K562 (cell line): Measurements from ENCODE around the gene FKBP2. TPM values are rescaled to one million over a fixed set of nuclear protein-coding genes. Genes with fewer than 3 reads are reported as not detected.
A peak's percentile ranks its signal among the peaks of the same experiment; 100 is the strongest.

Experiments used
- CCNT2 ChIP-seq: IDR thresholded peaks from 2 replicates; pipeline ENCODE4 v1.6.1; 2011; ENCODE audit warnings: borderline replicate concordance, low read depth, mild to moderate bottlenecking, moderate library complexity, mixed read lengths, low read length; ENCODE audit not compliant: insufficient read length; ENCODE audit errors: extremely low read depth
- CEBPG ChIP-seq, 3 experiments: fragments of 200-800 bp in 1 of 3; sonication (Bioruptor generic) in 1 of 3; sonication (generic) in 1 of 3; formaldehyde crosslinking in 1 of 3; IDR thresholded peaks in 2 of 3; conservative IDR thresholded peaks in 1 of 3; 2 replicates each; pipeline versions ENCODE4 v1.6.1 to v1.8.0; 2016 to 2022; ENCODE audit warnings: missing compliant biosample characterization in 2 of 3, missing genetic modification characterization in 2 of 3, mild to moderate bottlenecking in 1 of 3, missing genetic modification reagents in 1 of 3
- CREB3L1 ChIP-seq: fragments of 450-650 bp; IDR thresholded peaks from 2 replicates; pipeline ENCODE4 v1.6.1; 2014; ENCODE audit warnings: low read depth, mild to moderate bottlenecking, moderate library complexity, borderline replicate concordance
- E2F3 ChIP-seq: fragments of 250-450 bp; sonication (Bioruptor Pico); IDR thresholded peaks from 2 replicates; pipeline ENCODE4 v1.4.0; 2020; ENCODE audit warnings: mild to moderate bottlenecking
- KDM4B ChIP-seq, 2 experiments: fragments of 450-650 bp in 1 of 2; sonication (generic) in 1 of 2; IDR thresholded peaks; 2 replicates each; pipeline ENCODE4 v1.6.1; 2016 to 2017; ENCODE audit warnings: borderline replicate concordance in 2 of 2, antibody characterized with exemption in 1 of 2, low read depth in 1 of 2, mild to moderate bottlenecking in 1 of 2
- RERE ChIP-seq: sonication (generic); formaldehyde crosslinking; IDR thresholded peaks from 2 replicates; pipeline ENCODE4 v1.8.0; 2023; ENCODE audit warnings: missing genetic modification reagents, mild to moderate bottlenecking, borderline replicate concordance
- TCF3 ChIP-seq: sonication (generic); formaldehyde crosslinking; IDR thresholded peaks from 2 replicates; pipeline ENCODE4 v1.4.0; 2020; ENCODE audit warnings: mild to moderate bottlenecking, missing genetic modification reagents
- ZNF143 ChIP-seq: sonication (generic); formaldehyde crosslinking; IDR thresholded peaks from 2 replicates; pipeline ENCODE4 v1.9.0; 2022; ENCODE audit warnings: mild to moderate bottlenecking, missing genetic modification reagents
- ZNF41 ChIP-seq: fragments of 250-450 bp; sonication (Bioruptor Pico); conservative IDR thresholded peaks from 2 replicates; pipeline ENCODE4 v1.4.0; 2020; ENCODE audit warnings: mild to moderate bottlenecking
- polyA plus RNA-seq, 8 experiments: library from polyadenylated mRNA; depleted of rRNA in 4 of 8; stranded (reverse) in 5 of 8; unstranded in 3 of 8; fragments of >200 nt; fragmentation: Nextera tagmentation in 2 of 8; fragmentation: Illumina TruSeq in 1 of 8; extraction: Ambion mirVana in 2 of 8; extraction: Trizol in 1 of 8; gene quantifications; 2 replicates each; pipeline versions ENCODE4 v1.2.1 to v1.2.3, GENCODE V29; 2011 to 2014; ENCODE audit warnings: inconsistent platforms in 1 of 8, missing spikeins in 1 of 8
- total RNA-seq, 7 experiments: library from RNA; depleted of rRNA in 6 of 7; stranded (reverse); fragments of >200 nt in 6 of 7; fragmentation: Illumina TruSeq in 2 of 7; extraction: Trizol in 2 of 7; gene quantifications; 2 replicates each; pipeline versions ENCODE4 v1.2.1 to v1.2.3, GENCODE V29; 2011 to 2021; ENCODE audit warnings: low replicate concordance in 1 of 7
- TF ChIP-seq, protein P1 (sequence below): IDR thresholded peaks from 2 replicates; pipeline ENCODE4 v1.6.1; 2011; ENCODE audit not compliant: insufficient read length; ENCODE audit errors: extremely low read depth
- TF ChIP-seq, protein P2 (sequence below): fragments of 450-650 bp; conservative IDR thresholded peaks from 2 replicates; pipeline ENCODE4 v1.6.1; 2016; ENCODE audit warnings: missing genetic modification characterization, low read depth, mild to moderate bottlenecking, missing compliant biosample characterization, moderate library complexity
- TF ChIP-seq, protein P3 (sequence below), 2 experiments: IDR thresholded peaks; 2 replicates each; pipeline ENCODE4 v1.6.1; 2012; ENCODE audit warnings: improper control_type of control experiment in 2 of 2, low read depth in 2 of 2, low read length in 2 of 2, borderline replicate concordance in 1 of 2

Gene FKBP2
- total and polyA plus RNA-seq, 9 of the 15 experiments (the other 6 are each of a cell fraction or from before 2014, with no cell fraction given) = 3.5 to 151 (median 58.1) TPM

GRCh38 chr11:64240435-64241240 is at the start of gene FKBP2 (continued):
- TF ChIP-seq RERE (CRISPR knock-in tag) = no peak
- TF ChIP-seq, protein P1, sequence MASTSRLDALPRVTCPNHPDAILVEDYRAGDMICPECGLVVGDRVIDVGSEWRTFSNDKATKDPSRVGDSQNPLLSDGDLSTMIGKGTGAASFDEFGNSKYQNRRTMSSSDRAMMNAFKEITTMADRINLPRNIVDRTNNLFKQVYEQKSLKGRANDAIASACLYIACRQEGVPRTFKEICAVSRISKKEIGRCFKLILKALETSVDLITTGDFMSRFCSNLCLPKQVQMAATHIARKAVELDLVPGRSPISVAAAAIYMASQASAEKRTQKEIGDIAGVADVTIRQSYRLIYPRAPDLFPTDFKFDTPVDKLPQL = no peak
- no peak for TF ChIP-seq E2F3 (CRISPR knock-in tag)
- TF ChIP-seq CEBPG (CRISPR knock-in tag; IDR thresholded peaks at IDR 0.05) = no peak
- no peak for TF ChIP-seq CEBPG (tag; conservative IDR thresholded peaks at IDR 0.05 in 1 of 2, IDR thresholded peaks at IDR 0.05 in 1 of 2)
- TF ChIP-seq CCNT2 = peak; percentile 78
- TF ChIP-seq, protein P2, sequence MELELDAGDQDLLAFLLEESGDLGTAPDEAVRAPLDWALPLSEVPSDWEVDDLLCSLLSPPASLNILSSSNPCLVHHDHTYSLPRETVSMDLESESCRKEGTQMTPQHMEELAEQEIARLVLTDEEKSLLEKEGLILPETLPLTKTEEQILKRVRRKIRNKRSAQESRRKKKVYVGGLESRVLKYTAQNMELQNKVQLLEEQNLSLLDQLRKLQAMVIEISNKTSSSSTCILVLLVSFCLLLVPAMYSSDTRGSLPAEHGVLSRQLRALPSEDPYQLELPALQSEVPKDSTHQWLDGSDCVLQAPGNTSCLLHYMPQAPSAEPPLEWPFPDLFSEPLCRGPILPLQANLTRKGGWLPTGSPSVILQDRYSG = no peak
- no peak; the same call in 1 of the 2 replicates for TF ChIP-seq TCF3 (CRISPR knock-in tag)
- TF ChIP-seq KDM4B (IDR thresholded peaks at IDR 0.05; ENCODE audit: borderline replicate concordance in 2 of 2, low read depth in 1 of 2) = peak in 1 of 2 experiments; percentile 77; a peak in 1 of 4 replicates
- TF ChIP-seq, protein P3, sequence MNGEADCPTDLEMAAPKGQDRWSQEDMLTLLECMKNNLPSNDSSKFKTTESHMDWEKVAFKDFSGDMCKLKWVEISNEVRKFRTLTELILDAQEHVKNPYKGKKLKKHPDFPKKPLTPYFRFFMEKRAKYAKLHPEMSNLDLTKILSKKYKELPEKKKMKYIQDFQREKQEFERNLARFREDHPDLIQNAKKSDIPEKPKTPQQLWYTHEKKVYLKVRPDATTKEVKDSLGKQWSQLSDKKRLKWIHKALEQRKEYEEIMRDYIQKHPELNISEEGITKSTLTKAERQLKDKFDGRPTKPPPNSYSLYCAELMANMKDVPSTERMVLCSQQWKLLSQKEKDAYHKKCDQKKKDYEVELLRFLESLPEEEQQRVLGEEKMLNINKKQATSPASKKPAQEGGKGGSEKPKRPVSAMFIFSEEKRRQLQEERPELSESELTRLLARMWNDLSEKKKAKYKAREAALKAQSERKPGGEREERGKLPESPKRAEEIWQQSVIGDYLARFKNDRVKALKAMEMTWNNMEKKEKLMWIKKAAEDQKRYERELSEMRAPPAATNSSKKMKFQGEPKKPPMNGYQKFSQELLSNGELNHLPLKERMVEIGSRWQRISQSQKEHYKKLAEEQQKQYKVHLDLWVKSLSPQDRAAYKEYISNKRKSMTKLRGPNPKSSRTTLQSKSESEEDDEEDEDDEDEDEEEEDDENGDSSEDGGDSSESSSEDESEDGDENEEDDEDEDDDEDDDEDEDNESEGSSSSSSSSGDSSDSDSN (IDR thresholded peaks at IDR 0.05; ENCODE audit: borderline replicate concordance in 1 of 2, low read depth in 2 of 2, low read length in 2 of 2) = no peak
- TF ChIP-seq CREB3L1 = peak; percentile 67; the same call in 1 of the 2 replicates
- no peak for TF ChIP-seq ZNF41 (CRISPR knock-in tag)
- TF ChIP-seq ZNF143 (CRISPR knock-in tag) = no peak
